ENCODE results near the gene TSPAN19. TPM values are rescaled to one million over a fixed set of nuclear protein-coding genes. Genes with fewer than 3 reads are reported as not detected.

TSPAN19 gene
- 5.3 and 9.8 TPM in 2 replicates for polyA plus RNA-seq

GRCh38 chr12:85036234-85036707, at the start of gene TSPAN19, which contains the start of gene LRRIQ1:
TSS of gene TSPAN19 (minus strand) at chr12:85036277. CDS start at chr12:85029946, 6,331 bp downstream.
TSS of gene LRRIQ1 (plus strand) at chr12:85036351. CDS start at chr12:85038177, 1,826 bp downstream.

Other genes starting within 250 kb of the TSPAN19 start
- 72.8 and 75.1 TPM in 2 replicates for gene SLC6A15, start 123.5 kb downstream of the TSPAN19 start, polyA plus RNA-seq
- gene LRRIQ1, start 74 bp upstream of the TSPAN19 start, polyA plus RNA-seq, result 3.0 and 6.0 TPM in 2 replicates
- not detected in 2 replicates for gene ALX1, start 243.9 kb upstream of the TSPAN19 start, polyA plus RNA-seq

All from Purkinje cell (primary cell).